ENCODE results near the gene ADAMTSL3. TPM values are rescaled to one million over a fixed set of nuclear protein-coding genes. Genes with fewer than 3 reads are reported as not detected.

Gene ADAMTSL3
- total RNA-seq, 1 donor: not detected

Other genes with a start within 250 kb of the ADAMTSL3 start
- not detected for gene SH3GL3, start 206.8 kb upstream of the ADAMTSL3 start, total RNA-seq